Heart right ventricle (tissue), 16 donors: Measurements from ENCODE around the gene DNER. TPM values are rescaled to one million over a fixed set of nuclear protein-coding genes. Genes with fewer than 3 reads are reported as not detected.
"Not testable (repeated sequence)": the region's sequence is repeated elsewhere in the genome, so short reads cannot be mapped to it uniquely, and the experiment has no call there.

Experiments
- ATAC-seq, 8 donors: fragments of 200-7000 bp; cut with Tn5 transposase; one replicate each; pipeline ENCODE4 v1.9.1; 2020; ENCODE audit warnings: mild to moderate bottlenecking in 8 of 8, moderate library complexity in 8 of 8, moderate number of reproducible peaks in 1 of 8
- DNase-seq, 2 donors: peaks; one replicate each; pipeline ENCODE4 v3.0.0-alpha.2; 2020
- H3K27ac ChIP-seq, 10 donors: fragments of 200-600 bp; sonication (generic) in 2 of 10; one replicate each; pipeline versions ENCODE4 v1.5.0 to v1.8.0; 2020 to 2022; ENCODE audit warnings: mild to moderate bottlenecking in 3 of 10
- H3K27me3 ChIP-seq, 7 donors: fragments of 200-600 bp; one replicate each; pipeline ENCODE4 v1.8.0; 2021 to 2022; ENCODE audit warnings: mild to moderate bottlenecking in 2 of 7
- H3K36me3 ChIP-seq, 9 donors: fragments of 200-600 bp; sonication (generic) in 1 of 9; one replicate each; pipeline versions ENCODE4 v1.5.0 to v1.8.0; 2020 to 2022; ENCODE audit warnings: mild to moderate bottlenecking in 2 of 9
- H3K4me1 ChIP-seq, 9 donors: fragments of 200-600 bp; sonication (generic) in 1 of 9; one replicate each; pipeline versions ENCODE4 v1.5.0 to v1.8.0; 2020 to 2022; ENCODE audit warnings: mild to moderate bottlenecking in 4 of 9
- H3K4me3 ChIP-seq, 10 donors: fragments of 200-600 bp; sonication (generic) in 2 of 10; one replicate each; pipeline versions ENCODE4 v1.5.0 to v1.8.0; 2020 to 2022; ENCODE audit warnings: mild to moderate bottlenecking in 7 of 10, moderate library complexity in 2 of 10
- H3K9me3 ChIP-seq, 11 donors: fragments of 200-600 bp in 10 of 11; sonication (generic) in 2 of 11; one replicate each; pipeline versions ENCODE4 v1.5.0 to v1.8.0; 2013 to 2022; ENCODE audit warnings: mild to moderate bottlenecking in 2 of 11, control low read depth in 1 of 11, moderate library complexity in 1 of 11
- CTCF ChIP-seq, 9 donors: fragments of 200-600 bp; sonication (generic) in 2 of 9; IDR thresholded peaks; one replicate each; pipeline versions ENCODE4 v1.5.0 to v1.8.0; 2021 to 2022; ENCODE audit warnings: antibody characterized with exemption in 9 of 9, mild to moderate bottlenecking in 5 of 9, moderate library complexity in 1 of 9
- WGBS, 2 donors: extraction: QIAGEN DNeasy Blood & Tissue Kit; methylation state at CpG; one replicate each; pipeline ENCODE4 v1.1.7; 2013; ENCODE audit warnings: inconsistent platforms in 1 of 2; 5-methylcytosine and 5-hydroxymethylcytosine counted together
- intact Hi-C, 10 donors: fragments of 100-400 bp; cut with DNase I; formaldehyde crosslinking; loops; one replicate each; pipeline versions ENCODE4 v1.11.1 to v1.14.2; 2022
- long read RNA-seq, 3 donors: library from polyadenylated mRNA; unstranded; transcript quantifications; one replicate each; pipeline ENCODE4 v2.0.0, GENCODE V29; 2020 to 2021
- polyA plus RNA-seq, 2 donors: library from polyadenylated mRNA; stranded (reverse); fragments of 200-250 nt; gene quantifications; one replicate each; pipeline ENCODE4 v1.2.3, GENCODE V29; 2013
- total RNA-seq, 10 donors: library from RNA; stranded (reverse); fragmentation: NEBNext Ultra II Directional in 3 of 10; extraction: Animal tissue kit (Norgen Biotek cat#: 25700) in 3 of 10; gene quantifications; one replicate each; pipeline versions ENCODE4 v1.2.1 to v1.2.4, GENCODE V29; 2021 to 2023
- donor health status: Arrhythmogenic right ventricular cardiomyopathy.
- donor health status: ischemic (EF 13 %, LVEDD 7.1; RV severe dilation, severe dysfunction).
- donor health status: healthy with polysubstance abuse.
- donor health status: DM: no; HTN: yes; CAD: no.
- donor health status: DM: no; HTN: no; CAD: no.
- donor health status: ischemic (EF 25% LVEDD 6.9; RV normal size, moderate dysfunction).
- donor health status: ischemic (EF 25% LVEDD 5.7; RV mildly dilated, moderate dysfunction).
- donor health status: healthy.
- donor health status: DM: yes; HTN: yes; CAD: no.
- donor health status: Ischemic cardiomyopathy.
- donor health status: ischemic (EF 35%, LVEDD 5.7; RV mildly dilated, moderate dysfunction).
- donor health status: nonischemic (EF 11% LVEDD 7.7; RV severe dilation, severe dysfunction).
- donor health status: DM: yes; HTN: yes; CAD: no.
- donor health status: PGD.
- donor health status: ischemic (EF 29% LVEDD 5.4; RV normal size, mild dysfunction).
- donor health status: nonischemic (EF 23%, LVEDD 6.1; RV moderate dilation, normal function).

DNER gene
- 1 to 10 TPM in 2 of 10 donors, under 1 TPM in 6, not detected in 2; 0.13 to 1.8 (median 0.60) TPM for total RNA-seq
- polyA plus RNA-seq = 1 to 10 TPM in 1 of 2 donors, under 1 TPM in 1; 0.73 to 1.0 TPM
- long read RNA-seq, donor 1, transcript DNER-201 (13 exons, 3,260 nt) = major isoform, 7 of 8 reads
- long read RNA-seq, donor 1, partial matches to known transcripts = 0 of 8 reads
- long read RNA-seq, donor 1, other reads (novel, unspliced or antisense) = 1 of 8 reads
- long read RNA-seq, donor 2 = 0 reads
- long read RNA-seq, donor 3, partial matches to known transcripts = 0 of 1 reads
- long read RNA-seq, donor 3, other reads (novel, unspliced or antisense) = 1 of 1 reads

GRCh38 chr2:229714080-229714735 lies at the start of gene DNER:
Gene DNER, minus strand, starts transcription at chr2:229714555. Its CDS starts 132 bp downstream, at chr2:229714423.
- ATAC-seq (peak in 6 of 8 donors; percentile 36 to 55 (median 46)), DNase-seq (peak in 1 of 2 donors; percentile 20)
- H3K27ac ChIP-seq = no peak within 1 kb of the TSS
- intact Hi-C loops = no loop called here
- H3K4me1 ChIP-seq = peaks cover 2 to 21% (median 16%) of the 10 kb centered on the region in 9 donors
- 1% methylated on average over 51 to 84 of the region's 84 CpGs for WGBS, 2 donors
- H3K4me3 ChIP-seq = peak within 1 kb of the TSS; percentile 27 to 53 (median 43)
- TF ChIP-seq CTCF (IDR thresholded peaks at IDR 0.05) = no peak
- H3K36me3 ChIP-seq = no peaks in the 10 kb centered on the region
- no peaks in the 10 kb centered on the region for H3K9me3 ChIP-seq
- peaks cover 19 to 98% (median 79%) of the 10 kb centered on the region in 7 donors for H3K27me3 ChIP-seq

GRCh38 chr2:229761663-229762062 lies 47.3 kb upstream of the DNER start:
- Histone ChIP-seq H3K27me3 (no peaks in the 10 kb centered on the region), H3K4me3 (no peak overlapping the region), H3K9me3 (no peaks in the 10 kb centered on the region), H3K27ac (no peak overlapping the region), H3K36me3 (peaks cover 0 to 38% (median 12%) of the 10 kb centered on the region in 9 donors), H3K4me1 (no peaks in the 10 kb centered on the region)
- TF ChIP-seq CTCF (IDR thresholded peaks at IDR 0.05) = no peak
- 76 to 79% methylated on average over 1 of the region's 1 CpG for WGBS, 2 donors
- DNase-seq = no peak
- intact Hi-C loops = no loop called here
- no peak for ATAC-seq

- 98 to 99% methylated on average over 10 of the region's 10 CpGs for WGBS, 2 donors
- H3K4me3 ChIP-seq, H3K27ac ChIP-seq, H3K9me3 ChIP-seq, intact Hi-C loops, H3K4me1 ChIP-seq, ATAC-seq, H3K27me3 ChIP-seq, H3K36me3 ChIP-seq, DNase-seq: not testable (repeated sequence)
Observed at GRCh38 chr2:229757462-229757861, 43.1 kb upstream of the DNER start.

- no peak for TF ChIP-seq CTCF (IDR thresholded peaks at IDR 0.05)
- no peak overlapping the region for H3K27ac ChIP-seq
- WGBS, 2 donors = 86 to 89% methylated on average over 11 of the region's 11 CpGs
- no peaks in the 10 kb centered on the region for H3K27me3 ChIP-seq
- DNase-seq = no peak
- no peaks in the 10 kb centered on the region for H3K9me3 ChIP-seq
- H3K4me3 ChIP-seq = no peak overlapping the region
- no peaks in the 10 kb centered on the region for H3K36me3 ChIP-seq
- intact Hi-C loops = no loop called here
- ATAC-seq = no peak
- H3K4me1 ChIP-seq = no peaks in the 10 kb centered on the region
Observed at GRCh38 chr2:229752970-229753729, 38.8 kb upstream of the DNER start.
